ENCODE results near the gene UNC5B. TPM values are rescaled to one million over a fixed set of nuclear protein-coding genes. Genes with fewer than 3 reads are reported as not detected.

Gene UNC5B
- total and polyA plus RNA-seq, 2 experiments from 2014 or later: 12.7 to 15.5 TPM

- Histone ChIP-seq H3K27me3 (no peaks in the 10 kb centered on the region), H3K36me3 (replicated peaks; ENCODE audit: insufficient read depth, low read depth) (no peaks in the 10 kb centered on the region), H3K4me2 (no peak overlapping the region), H3K4me1 (ENCODE audit: insufficient read depth) (peaks cover 39% of the 10 kb centered on the region), H2AFZ (no peak overlapping the region), H4K20me1 (ENCODE audit: insufficient read depth, poor library complexity, severe bottlenecking) (no peaks in the 10 kb centered on the region), H3K9me3 (ENCODE audit: low read depth) (no peaks in the 10 kb centered on the region), H3K27ac (peak overlapping the region; percentile 70), H3K79me2 (peaks cover 5% of the 10 kb centered on the region), H3K4me3 (no peak overlapping the region), H3K9me2 (replicated peaks; ENCODE audit: insufficient read depth) (no peaks in the 10 kb centered on the region)
- TF ChIP-seq EZH2phosphoT487 (IDR thresholded peaks at IDR 0.05; ENCODE audit: low read depth, severe bottlenecking, unreplicated experiment) (no peak), EZH2 (IDR thresholded peaks at IDR 0.05; ENCODE audit: borderline replicate concordance) (no peak), CTCF (IDR thresholded peaks at IDR 0.05; ENCODE audit: poor library complexity) (no peak)
- DNase-seq (ENCODE audit: low spot score): no peak
- 90% methylated on average over 5 of the region's 5 CpGs for whole genome bisulfite sequencing (ENCODE audit: low lambda C conversion rate, missing lambda C conversion rate)
Observed at GRCh38 chr10:71267508-71268240, 55.3 kb downstream of the UNC5B start.

- Histone ChIP-seq H3K9me3 (ENCODE audit: low read depth) (no peaks in the 10 kb centered on the region), H3K4me3 (no peak overlapping the region), H3K4me2 (no peak overlapping the region), H3K4me1 (ENCODE audit: insufficient read depth) (peaks cover 39% of the 10 kb centered on the region), H2AFZ (no peak overlapping the region), H3K27ac (peak overlapping the region; percentile 70), H4K20me1 (ENCODE audit: insufficient read depth, poor library complexity, severe bottlenecking) (no peaks in the 10 kb centered on the region), H3K27me3 (no peaks in the 10 kb centered on the region), H3K36me3 (replicated peaks; ENCODE audit: insufficient read depth, low read depth) (no peaks in the 10 kb centered on the region), H3K9me2 (replicated peaks; ENCODE audit: insufficient read depth) (no peaks in the 10 kb centered on the region), H3K79me2 (peaks cover 5% of the 10 kb centered on the region)
- TF ChIP-seq CTCF (IDR thresholded peaks at IDR 0.05; ENCODE audit: poor library complexity) (peak; percentile 57), EZH2 (IDR thresholded peaks at IDR 0.05; ENCODE audit: borderline replicate concordance) (no peak)
- peak; percentile 51 for DNase-seq (ENCODE audit: low spot score)
- 58% methylated on average over 8 of the region's 8 CpGs for whole genome bisulfite sequencing (ENCODE audit: low lambda C conversion rate, missing lambda C conversion rate)
Observed at GRCh38 chr10:71268247-71268691, 55.9 kb downstream of the UNC5B start.

- peak overlapping the region; percentile 70 for H3K27ac ChIP-seq
- DNase-seq (ENCODE audit: low spot score): no peak
- H3K79me2 ChIP-seq: peaks cover 5% of the 10 kb centered on the region
- 67% methylated on average over 11 of the region's 11 CpGs for WGBS (ENCODE audit: low lambda C conversion rate, missing lambda C conversion rate)
- peaks cover 39% of the 10 kb centered on the region for H3K4me1 ChIP-seq (ENCODE audit: insufficient read depth)
- no peaks in the 10 kb centered on the region for H3K9me3 ChIP-seq (ENCODE audit: low read depth)
- no peak overlapping the region for H3K4me3 ChIP-seq
- H3K36me3 ChIP-seq (replicated peaks; ENCODE audit: insufficient read depth, low read depth): no peaks in the 10 kb centered on the region
- TF ChIP-seq CTCF (IDR thresholded peaks at IDR 0.05; ENCODE audit: poor library complexity) (no peak), EZH2phosphoT487 (IDR thresholded peaks at IDR 0.05; ENCODE audit: low read depth, severe bottlenecking, unreplicated experiment) (no peak), EZH2 (IDR thresholded peaks at IDR 0.05; ENCODE audit: borderline replicate concordance) (no peak)
- H3K9me2 ChIP-seq (replicated peaks; ENCODE audit: insufficient read depth): no peaks in the 10 kb centered on the region
- no peak overlapping the region for H3K4me2 ChIP-seq
- no peaks in the 10 kb centered on the region for H3K27me3 ChIP-seq
- no peaks in the 10 kb centered on the region for H4K20me1 ChIP-seq (ENCODE audit: insufficient read depth, poor library complexity, severe bottlenecking)
- no peak overlapping the region for H2AFZ ChIP-seq
Observed at GRCh38 chr10:71268758-71269157, 56.4 kb downstream of the UNC5B start.
